ENCODE data around the gene FOXN3.

The FOXN3 gene

GRCh38 chr14:89178376-89178775, 238.7 kb downstream of the FOXN3 start:
- no peak overlapping the region for H3K4me3 ChIP-seq (ENCODE audit: low read depth, low read length)
- DNase-seq (ENCODE audit: low read depth): no peak
- no peak for TF ChIP-seq MYC (IDR thresholded peaks at IDR 0.05; ENCODE audit: low read depth, low read length)
- TF ChIP-seq CTCF (IDR thresholded peaks at IDR 0.05; ENCODE audit: low read depth, low read length): no peak
- TF ChIP-seq POLR2A (IDR thresholded peaks at IDR 0.05; ENCODE audit: extremely low read depth, insufficient read length): no peak
- TF ChIP-seq MAX (IDR thresholded peaks at IDR 0.05; ENCODE audit: low read depth, low read length): no peak

- TF ChIP-seq MAX (IDR thresholded peaks at IDR 0.05; ENCODE audit: low read depth, low read length): no peak
- no peak for DNase-seq (ENCODE audit: low read depth)
- no peak overlapping the region for H3K4me3 ChIP-seq (ENCODE audit: low read depth, low read length)
These were observed 240.9 kb downstream of the FOXN3 start for GRCh38 chr14:89175881-89176799.

GRCh38 chr14:89171628-89172027, 245.4 kb downstream of the FOXN3 start:
- no peak overlapping the region for H3K4me3 ChIP-seq (ENCODE audit: low read depth, low read length)
- no peak for TF ChIP-seq CTCF (IDR thresholded peaks at IDR 0.05; ENCODE audit: low read depth, low read length)
- TF ChIP-seq MAX (IDR thresholded peaks at IDR 0.05; ENCODE audit: low read depth, low read length): no peak
- TF ChIP-seq MYC (IDR thresholded peaks at IDR 0.05; ENCODE audit: low read depth, low read length): no peak
- TF ChIP-seq POLR2A (IDR thresholded peaks at IDR 0.05; ENCODE audit: extremely low read depth, insufficient read length): no peak
- no peak for DNase-seq (ENCODE audit: low read depth)

GRCh38 chr14:89171168-89171567, 245.9 kb downstream of the FOXN3 start:
- no peak for TF ChIP-seq MAX (IDR thresholded peaks at IDR 0.05; ENCODE audit: low read depth, low read length)
- no peak for TF ChIP-seq MYC (IDR thresholded peaks at IDR 0.05; ENCODE audit: low read depth, low read length)
- TF ChIP-seq POLR2A (IDR thresholded peaks at IDR 0.05; ENCODE audit: extremely low read depth, insufficient read length): no peak
- TF ChIP-seq CTCF (IDR thresholded peaks at IDR 0.05; ENCODE audit: low read depth, low read length): no peak
- DNase-seq (ENCODE audit: low read depth): no peak
- H3K4me3 ChIP-seq (ENCODE audit: low read depth, low read length): no peak overlapping the region

- H3K4me3 ChIP-seq (ENCODE audit: low read depth, low read length): no peak overlapping the region
- TF ChIP-seq MAX (IDR thresholded peaks at IDR 0.05; ENCODE audit: low read depth, low read length) (no peak), MYC (IDR thresholded peaks at IDR 0.05; ENCODE audit: low read depth, low read length) (no peak), CTCF (IDR thresholded peaks at IDR 0.05; ENCODE audit: low read depth, low read length) (no peak), POLR2A (IDR thresholded peaks at IDR 0.05; ENCODE audit: extremely low read depth, insufficient read length) (no peak)
- no peak for DNase-seq (ENCODE audit: low read depth)
These were observed 249.3 kb downstream of the FOXN3 start for GRCh38 chr14:89167705-89168104.

GRCh38 chr14:89166633-89167032, 250.4 kb downstream of the FOXN3 start:
- DNase-seq (ENCODE audit: low read depth): no peak
- TF ChIP-seq MYC (IDR thresholded peaks at IDR 0.05; ENCODE audit: low read depth, low read length): no peak
- no peak for TF ChIP-seq CTCF (IDR thresholded peaks at IDR 0.05; ENCODE audit: low read depth, low read length)
- TF ChIP-seq MAX (IDR thresholded peaks at IDR 0.05; ENCODE audit: low read depth, low read length): no peak
- no peak overlapping the region for H3K4me3 ChIP-seq (ENCODE audit: low read depth, low read length)
